Measurements from ENCODE around the gene RPL36AL. TPM values are rescaled to one million over a fixed set of nuclear protein-coding genes. Genes with fewer than 3 reads are reported as not detected.

Gene RPL36AL
- total and polyA plus RNA-seq, 2 donors (not counting 1 experiment from before 2014, with no cell fraction given), result 169 to 171 TPM

DNA sequence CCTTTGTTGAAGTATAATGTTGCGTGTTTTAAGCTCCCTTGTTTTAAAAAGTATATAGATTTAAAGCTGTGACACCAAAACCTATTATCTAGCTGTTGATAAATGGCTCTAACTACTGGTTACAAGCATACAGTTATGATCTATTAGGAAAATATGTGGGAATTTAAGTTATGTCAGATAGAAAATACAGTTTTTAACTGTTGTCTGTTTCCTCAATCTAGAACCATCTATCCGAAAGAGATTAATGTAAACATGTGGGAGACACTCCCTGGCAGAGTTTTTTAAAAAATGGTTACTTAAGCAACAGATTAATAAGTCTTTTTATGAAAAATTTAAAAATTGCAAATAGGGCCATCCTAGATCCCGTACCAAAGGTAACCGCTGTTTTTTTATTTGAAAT lies 8.2 kb downstream of the RPL36AL start:
- ChIA-PET POLR2A (interaction anchor here (0.9 kb wide), 1 partner anchor 13 kb away, joined by 3 read pairs; the partner anchor contains the start of gene LRR1), CTCF (interaction anchor here (1.1 kb wide), 1 partner anchor 9 kb away, joined by 4 read pairs; the partner anchor contains the start of genes MGAT2 and RPL36AL)
- TF ChIP-seq EZH2 (IDR thresholded peaks at IDR 0.05; ENCODE audit: borderline replicate concordance, insufficient read depth, low read depth, low read length, poor library complexity, severe bottlenecking), result no peak
- TF ChIP-seq, protein P1, sequence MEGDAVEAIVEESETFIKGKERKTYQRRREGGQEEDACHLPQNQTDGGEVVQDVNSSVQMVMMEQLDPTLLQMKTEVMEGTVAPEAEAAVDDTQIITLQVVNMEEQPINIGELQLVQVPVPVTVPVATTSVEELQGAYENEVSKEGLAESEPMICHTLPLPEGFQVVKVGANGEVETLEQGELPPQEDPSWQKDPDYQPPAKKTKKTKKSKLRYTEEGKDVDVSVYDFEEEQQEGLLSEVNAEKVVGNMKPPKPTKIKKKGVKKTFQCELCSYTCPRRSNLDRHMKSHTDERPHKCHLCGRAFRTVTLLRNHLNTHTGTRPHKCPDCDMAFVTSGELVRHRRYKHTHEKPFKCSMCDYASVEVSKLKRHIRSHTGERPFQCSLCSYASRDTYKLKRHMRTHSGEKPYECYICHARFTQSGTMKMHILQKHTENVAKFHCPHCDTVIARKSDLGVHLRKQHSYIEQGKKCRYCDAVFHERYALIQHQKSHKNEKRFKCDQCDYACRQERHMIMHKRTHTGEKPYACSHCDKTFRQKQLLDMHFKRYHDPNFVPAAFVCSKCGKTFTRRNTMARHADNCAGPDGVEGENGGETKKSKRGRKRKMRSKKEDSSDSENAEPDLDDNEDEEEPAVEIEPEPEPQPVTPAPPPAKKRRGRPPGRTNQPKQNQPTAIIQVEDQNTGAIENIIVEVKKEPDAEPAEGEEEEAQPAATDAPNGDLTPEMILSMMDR (IDR thresholded peaks at IDR 0.05), result no peak
- Histone ChIP-seq H3K27ac (ENCODE audit: low read length in 2 of 2) (no peak overlapping the region), H3K9ac (ENCODE audit: low read length) (no peak overlapping the region), H3K9me3 (ENCODE audit: control extremely low read depth in 1 of 3, control insufficient read depth in 2 of 3, insufficient read depth in 1 of 3, low read length in 2 of 3) (no peaks in the 10 kb centered on the region), H2AFZ (ENCODE audit: insufficient read depth, low read depth, low read length, poor library complexity, severe bottlenecking) (no peak overlapping the region), H3K36me3 (replicated peaks in 1 of 2; ENCODE audit: control extremely low read depth in 1 of 2, control insufficient read depth in 1 of 2, extremely low read depth in 1 of 2, insufficient read depth in 2 of 2, low read length in 1 of 2) (peaks cover 2 to 4% of the 10 kb centered on the region in 2 experiments), H3K79me2 (ENCODE audit: control insufficient read depth, insufficient read depth, low read length) (peaks cover 25% of the 10 kb centered on the region), H3K4me2 (replicated peaks; ENCODE audit: low read depth, low read length, poor library complexity, severe bottlenecking) (no peak overlapping the region), H3K4me1 (ENCODE audit: control insufficient read depth in 2 of 2, insufficient read depth in 2 of 2, low read length in 2 of 2) (no peaks in the 10 kb centered on the region), H4K20me1 (ENCODE audit: control insufficient read depth, insufficient read depth, low read length, poor library complexity, severe bottlenecking) (peaks cover 7% of the 10 kb centered on the region), H3K4me3 (ENCODE audit: control extremely low read depth in 1 of 5, extremely low read depth in 1 of 5, insufficient read depth in 1 of 5, low read depth in 2 of 5, low read length in 4 of 5) (no peak overlapping the region), H3K27me3 (replicated peaks in 1 of 4; ENCODE audit: control extremely low read depth in 1 of 4, control insufficient read depth in 3 of 4, insufficient read depth in 4 of 4, low read length in 3 of 4) (no peaks in the 10 kb centered on the region)
- no peak for ATAC-seq (ENCODE audit: low read depth)
- Mint-ChIP-seq H3K4me1 (peaks cover 1% of the 10 kb centered on the region), H3K9me3 (ENCODE audit: insufficient read depth) (no peaks in the 10 kb centered on the region), H3K4me3 (no peak overlapping the region), H3K27ac (no peak overlapping the region), H3K27me3 (no peaks in the 10 kb centered on the region)
- WGBS (ENCODE audit: insufficient coverage), result no CpG with 5 or more reads among the region's 4 CpGs
- intact Hi-C loops (cut with micrococcal nuclease), result no loop called here
- DNase-seq, result no peak

DNA sequence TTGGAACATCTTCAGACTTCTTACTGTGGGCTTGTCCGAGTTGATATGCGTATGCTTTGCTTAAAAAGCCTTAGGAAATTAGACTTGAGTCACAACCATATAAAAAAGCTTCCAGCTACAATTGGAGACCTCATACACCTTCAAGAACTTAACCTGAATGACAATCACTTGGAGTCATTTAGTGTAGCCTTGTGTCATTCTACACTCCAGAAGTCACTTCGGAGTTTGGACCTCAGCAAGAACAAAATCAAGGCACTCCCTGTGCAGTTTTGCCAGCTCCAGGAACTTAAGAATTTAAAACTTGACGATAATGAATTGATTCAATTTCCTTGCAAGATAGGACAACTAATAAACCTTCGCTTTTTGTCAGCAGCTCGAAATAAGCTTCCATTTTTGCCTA lies 12.8 kb downstream of the RPL36AL start:
- TF ChIP-seq, protein P1 (IDR thresholded peaks at IDR 0.05), result no peak
- no peak for TF ChIP-seq EZH2 (IDR thresholded peaks at IDR 0.05; ENCODE audit: borderline replicate concordance, insufficient read depth, low read depth, low read length, poor library complexity, severe bottlenecking)
- Histone ChIP-seq H3K4me2 (replicated peaks; ENCODE audit: low read depth, low read length, poor library complexity, severe bottlenecking) (no peak overlapping the region), H3K4me1 (ENCODE audit: control insufficient read depth in 2 of 2, insufficient read depth in 2 of 2, low read length in 2 of 2) (no peaks in the 10 kb centered on the region), H3K9ac (ENCODE audit: low read length) (no peak overlapping the region), H3K79me2 (ENCODE audit: control insufficient read depth, insufficient read depth, low read length) (peaks cover 21% of the 10 kb centered on the region), H3K27me3 (replicated peaks in 1 of 4; ENCODE audit: control extremely low read depth in 1 of 4, control insufficient read depth in 3 of 4, insufficient read depth in 4 of 4, low read length in 3 of 4) (no peaks in the 10 kb centered on the region), H3K36me3 (replicated peaks in 1 of 2; ENCODE audit: control extremely low read depth in 1 of 2, control insufficient read depth in 1 of 2, extremely low read depth in 1 of 2, insufficient read depth in 2 of 2, low read length in 1 of 2) (peaks cover 5 to 8% of the 10 kb centered on the region in 2 experiments), H3K27ac (ENCODE audit: low read length in 2 of 2) (no peak overlapping the region), H3K4me3 (ENCODE audit: control extremely low read depth in 1 of 5, extremely low read depth in 1 of 5, insufficient read depth in 1 of 5, low read depth in 2 of 5, low read length in 4 of 5) (no peak overlapping the region), H4K20me1 (ENCODE audit: control insufficient read depth, insufficient read depth, low read length, poor library complexity, severe bottlenecking) (no peaks in the 10 kb centered on the region), H2AFZ (ENCODE audit: insufficient read depth, low read depth, low read length, poor library complexity, severe bottlenecking) (no peak overlapping the region), H3K9me3 (ENCODE audit: control extremely low read depth in 1 of 3, control insufficient read depth in 2 of 3, insufficient read depth in 1 of 3, low read length in 2 of 3) (no peaks in the 10 kb centered on the region)
- POLR2A ChIA-PET, result no interaction called here
- CTCF ChIA-PET, result interaction anchor here (0.8 kb wide), 1 partner anchor 13 kb away, joined by 3 read pairs; the partner anchor contains the start of gene RPL36AL
- no peaks in the 10 kb centered on the region for H3K27me3 Mint-ChIP-seq
- ATAC-seq (ENCODE audit: low read depth) (no peak), DNase-seq (no peak)
- intact Hi-C loops (cut with micrococcal nuclease), result no loop called here
- 88% methylated on average over 4 of the region's 6 CpGs for WGBS (ENCODE audit: insufficient coverage)
- H3K4me1 Mint-ChIP-seq, result peaks cover 1% of the 10 kb centered on the region
- no peaks in the 10 kb centered on the region for H3K9me3 Mint-ChIP-seq (ENCODE audit: insufficient read depth)
- H3K4me3 Mint-ChIP-seq, result no peak overlapping the region
- no peak overlapping the region for H3K27ac Mint-ChIP-seq
